Neuronal stem cell (in vitro differentiated cells): ENCODE measurements around the gene CNTNAP2.

Experiments used
- DNase-seq: peaks from one replicate; pipeline ENCODE4 v3.0.0-alpha.2; 2013; ENCODE audit warnings: low spot score
- H2AFZ ChIP-seq: one replicate; pipeline ENCODE4 v1.6.1; 2013; ENCODE audit warnings: mild to moderate bottlenecking, low read length, inconsistent platforms
- H2AK5ac ChIP-seq: 2 replicates; pipeline ENCODE4 v1.6.1; 2013; ENCODE audit warnings: low read depth, mild to moderate bottlenecking, inconsistent platforms, low read length, moderate library complexity, mixed read lengths
- H2BK120ac ChIP-seq: 2 replicates; pipeline ENCODE4 v1.6.1; 2013; ENCODE audit warnings: low read depth, mild to moderate bottlenecking, inconsistent platforms, low read length, moderate library complexity, mixed read lengths
- H2BK12ac ChIP-seq: one replicate; pipeline ENCODE4 v1.6.1; 2013; ENCODE audit warnings: low read length, inconsistent platforms
- H2BK15ac ChIP-seq: 2 replicates; pipeline ENCODE4 v1.6.1; 2013; ENCODE audit warnings: mild to moderate bottlenecking, low read length, inconsistent platforms, mixed read lengths
- H2BK5ac ChIP-seq: one replicate; pipeline ENCODE4 v1.6.1; 2013; ENCODE audit warnings: inconsistent platforms, mild to moderate bottlenecking, low read length, moderate library complexity
- H3K14ac ChIP-seq: one replicate; pipeline ENCODE4 v1.6.1; 2013; ENCODE audit warnings: low read length, inconsistent platforms
- H3K18ac ChIP-seq: 2 replicates; pipeline ENCODE4 v1.6.1; 2013; ENCODE audit warnings: low read length, inconsistent platforms
- H3K23ac ChIP-seq: 2 replicates; pipeline ENCODE4 v1.6.1; 2013; ENCODE audit warnings: low read depth, mild to moderate bottlenecking, mixed read lengths, low read length, inconsistent platforms; ENCODE audit not compliant: poor library complexity
- H3K27ac ChIP-seq: replicated peaks from 3 replicates; pipeline ENCODE4 v1.5.1; 2013; ENCODE audit warnings: low read length, inconsistent platforms
- H3K27me3 ChIP-seq, 3 experiments: 2 replicates each; pipeline ENCODE4 v1.6.1; 2013; ENCODE audit warnings: low read length in 3 of 3, mild to moderate bottlenecking in 2 of 3, inconsistent platforms in 1 of 3, low read depth in 1 of 3, mixed read lengths in 1 of 3, moderate library complexity in 1 of 3; ENCODE audit not compliant: control insufficient read depth in 3 of 3, insufficient read depth in 3 of 3
- H3K36me3 ChIP-seq, 2 donors: replicated peaks in 1 of 2; 2 replicates each; pipeline ENCODE4 v1.6.1; 2013; ENCODE audit warnings: low read length in 2 of 2; ENCODE audit not compliant: control insufficient read depth in 2 of 2, insufficient read depth in 2 of 2
- H3K4ac ChIP-seq: 2 replicates; pipeline ENCODE4 v1.6.1; 2013; ENCODE audit warnings: inconsistent platforms, mild to moderate bottlenecking, low read length, moderate library complexity
- H3K4me1 ChIP-seq, 2 donors: 1 replicate in 1 of 2; 2 replicates in 1 of 2; pipeline ENCODE4 v1.6.1; 2013; ENCODE audit warnings: low read length in 2 of 2, low read depth in 1 of 2; ENCODE audit not compliant: control insufficient read depth in 2 of 2, insufficient read depth in 1 of 2
- H3K4me2 ChIP-seq: one replicate; pipeline ENCODE4 v1.6.1; 2013; ENCODE audit warnings: mild to moderate bottlenecking, low read length, inconsistent platforms; ENCODE audit not compliant: insufficient read depth, poor library complexity, severe bottlenecking
- H3K4me3 ChIP-seq, 2 donors: 2 replicates each; pipeline ENCODE4 v1.5.1; 2013; ENCODE audit warnings: low read length in 2 of 2, mild to moderate bottlenecking in 2 of 2, inconsistent platforms in 1 of 2, moderate library complexity in 1 of 2
- H3K79me1 ChIP-seq: one replicate; pipeline ENCODE4 v1.6.1; 2013; ENCODE audit warnings: low read depth, mild to moderate bottlenecking, inconsistent platforms, low read length, moderate library complexity
- H3K9ac ChIP-seq: one replicate; pipeline ENCODE4 v1.6.1; 2013; ENCODE audit warnings: mild to moderate bottlenecking, low read depth, low read length, inconsistent platforms; ENCODE audit not compliant: poor library complexity
- H3K9me3 ChIP-seq, 2 donors: replicated peaks in 1 of 2; 2 replicates each; pipeline versions ENCODE3 to v1.6.1; 2013; ENCODE audit warnings: low read length in 2 of 2, mild to moderate bottlenecking in 2 of 2, inconsistent platforms in 1 of 2, low read depth in 1 of 2, mixed read lengths in 1 of 2, moderate library complexity in 1 of 2; ENCODE audit not compliant: control insufficient read depth in 2 of 2, insufficient read depth in 1 of 2
- H4K8ac ChIP-seq: one replicate; pipeline ENCODE4 v1.6.1; 2013; ENCODE audit warnings: low read depth, mild to moderate bottlenecking, inconsistent platforms, low read length, moderate library complexity
- H4K91ac ChIP-seq: one replicate; pipeline ENCODE4 v1.6.1; 2013; ENCODE audit warnings: low read length, low read depth, mild to moderate bottlenecking, inconsistent platforms; ENCODE audit not compliant: poor library complexity
- WGBS, 2 donors: extraction: QIAGEN DNeasy Blood & Tissue Kit; methylation state at CpG; one replicate each; pipeline ENCODE4 v1.1.7; 2013; ENCODE audit warnings: missing lambda C conversion rate in 2 of 2, mixed read lengths in 1 of 2; ENCODE audit not compliant: insufficient read length in 2 of 2, insufficient replicate concordance in 1 of 2; ENCODE audit errors: extremely low coverage in 2 of 2; 5-methylcytosine and 5-hydroxymethylcytosine counted together

CNTNAP2 gene

DNA sequence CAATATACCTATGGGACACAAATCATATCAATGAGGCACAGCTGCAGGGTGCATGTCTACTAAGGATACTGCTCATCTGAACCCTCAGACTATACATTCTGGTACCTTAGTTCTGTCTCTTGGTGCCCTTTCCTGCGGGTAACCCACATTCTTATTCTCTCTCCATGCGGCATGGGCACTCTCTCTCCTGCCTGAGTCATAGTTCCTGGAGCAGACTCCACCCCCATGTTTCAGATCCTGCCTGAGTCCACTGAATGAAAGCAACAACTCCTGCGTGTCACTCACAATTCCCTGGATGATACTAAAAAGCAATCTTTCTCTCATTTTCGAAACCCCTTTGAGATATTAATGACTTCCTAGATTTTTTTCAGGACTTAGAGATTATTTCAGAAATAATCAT lies 1820.8 kb downstream of the CNTNAP2 start:
- H3K23ac ChIP-seq = no peak overlapping the region
- no peak overlapping the region for H2BK5ac ChIP-seq
- no peak overlapping the region for H2BK15ac ChIP-seq
- H2AK5ac ChIP-seq = no peak overlapping the region
- H3K18ac ChIP-seq = no peak overlapping the region
- no peaks in the 10 kb centered on the region for H3K9me3 ChIP-seq
- H2AFZ ChIP-seq = no peak overlapping the region
- H3K27ac ChIP-seq = no peak overlapping the region
- H4K8ac ChIP-seq = no peak overlapping the region
- no peak overlapping the region for H2BK120ac ChIP-seq
- no CpG with 5 or more reads among the region's 4 CpGs for WGBS, 2 donors
- H3K4me3 ChIP-seq = no peak overlapping the region
- no peak for DNase-seq
- no peak overlapping the region for H3K14ac ChIP-seq
- H3K4me1 ChIP-seq = no peaks in the 10 kb centered on the region
- H3K27me3 ChIP-seq = no peaks in the 10 kb centered on the region
- no peak overlapping the region for H3K9ac ChIP-seq
- no peak overlapping the region for H3K4ac ChIP-seq
- no peak overlapping the region for H4K91ac ChIP-seq
- no peaks in the 10 kb centered on the region for H3K36me3 ChIP-seq
- H3K4me2 ChIP-seq = no peak overlapping the region
- H3K79me1 ChIP-seq = no peaks in the 10 kb centered on the region
- no peak overlapping the region for H2BK12ac ChIP-seq

DNA sequence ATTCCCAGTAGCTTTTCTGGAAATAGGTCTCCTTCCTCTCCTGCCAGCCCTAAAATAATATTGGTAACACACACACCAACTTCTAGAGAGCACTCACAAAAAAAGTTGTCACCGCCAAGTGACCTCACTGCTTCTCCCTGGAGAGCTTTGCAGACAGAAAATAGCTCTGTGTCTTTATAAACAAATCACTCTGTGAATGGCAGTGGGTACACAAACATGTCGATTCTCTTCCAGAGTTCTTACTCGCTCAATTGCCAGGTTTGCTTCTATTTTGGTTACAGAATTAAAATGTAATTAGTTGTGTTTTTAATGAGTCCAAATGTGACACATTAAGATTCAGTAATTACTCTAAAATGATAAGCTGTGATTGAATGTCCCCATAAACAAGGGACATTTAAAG lies 1824.8 kb downstream of the CNTNAP2 start:
- Histone ChIP-seq H3K14ac (no peak overlapping the region), H2BK120ac (no peak overlapping the region), H3K27ac (no peak overlapping the region), H3K4me1 (no peaks in the 10 kb centered on the region), H3K4ac (no peak overlapping the region), H3K9ac (no peak overlapping the region), H3K36me3 (no peaks in the 10 kb centered on the region), H3K4me3 (no peak overlapping the region), H3K18ac (no peak overlapping the region), H4K8ac (no peak overlapping the region), H4K91ac (no peak overlapping the region), H2AFZ (no peak overlapping the region), H2BK15ac (no peak overlapping the region), H2BK12ac (no peak overlapping the region), H3K23ac (no peak overlapping the region), H3K79me1 (no peaks in the 10 kb centered on the region), H2AK5ac (no peak overlapping the region), H2BK5ac (no peak overlapping the region), H3K9me3 (no peaks in the 10 kb centered on the region), H3K27me3 (no peaks in the 10 kb centered on the region), H3K4me2 (no peak overlapping the region)
- no CpG with 5 or more reads among the region's 3 CpGs for WGBS, 2 donors
- no peak for DNase-seq

DNA sequence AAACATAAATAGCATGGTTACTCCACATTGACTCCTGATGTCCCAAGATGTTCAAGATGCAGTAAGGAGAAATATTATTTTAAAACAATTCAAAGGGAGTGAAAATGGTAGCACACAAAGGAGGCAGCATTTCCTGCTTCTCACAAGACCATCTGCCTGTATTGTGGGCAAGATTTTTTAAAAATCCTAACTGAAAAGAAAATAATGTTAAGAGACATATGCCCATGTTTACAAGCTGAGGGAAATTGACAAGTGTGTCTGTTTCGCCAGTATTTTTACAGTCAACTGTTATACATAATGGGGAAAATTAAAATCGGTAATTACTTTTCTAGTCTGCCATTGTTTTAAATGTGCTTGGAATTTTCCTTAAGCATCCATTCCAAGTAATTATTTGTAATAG lies 1827.7 kb downstream of the CNTNAP2 start:
- Histone ChIP-seq H3K4me1 (no peaks in the 10 kb centered on the region), H3K27ac (no peak overlapping the region), H3K18ac (no peak overlapping the region), H3K23ac (no peak overlapping the region), H3K4me3 (no peak overlapping the region), H3K9ac (no peak overlapping the region), H2AFZ (no peak overlapping the region), H2BK15ac (no peak overlapping the region), H2BK12ac (no peak overlapping the region), H2BK120ac (no peak overlapping the region), H3K27me3 (no peaks in the 10 kb centered on the region), H2AK5ac (no peak overlapping the region), H4K8ac (no peak overlapping the region), H3K79me1 (no peaks in the 10 kb centered on the region), H3K4me2 (no peak overlapping the region), H3K36me3 (no peaks in the 10 kb centered on the region), H2BK5ac (no peak overlapping the region), H3K4ac (no peak overlapping the region), H3K9me3 (no peaks in the 10 kb centered on the region), H3K14ac (no peak overlapping the region), H4K91ac (no peak overlapping the region)
- WGBS, 2 donors = no CpG with 5 or more reads among the region's 2 CpGs
- DNase-seq = no peak

DNA sequence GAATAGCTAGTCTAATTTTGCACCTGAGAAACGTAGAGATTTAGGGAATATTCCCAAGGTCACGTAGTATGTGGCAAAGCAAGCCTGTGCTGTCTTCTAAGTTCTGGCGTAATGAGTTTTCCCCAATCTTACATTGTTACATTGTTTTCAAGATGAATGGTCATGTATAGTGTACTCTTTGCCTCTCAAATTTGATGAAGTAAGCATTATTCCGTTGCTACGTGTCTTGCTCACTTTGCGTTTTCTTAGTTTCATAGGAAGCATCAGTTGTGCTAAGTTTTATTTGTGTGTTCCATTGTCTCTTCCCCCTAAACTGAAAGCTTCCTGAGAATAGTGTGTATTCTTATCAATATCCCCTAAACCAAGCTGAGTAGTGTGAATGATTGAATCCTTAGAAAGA lies 1836.3 kb downstream of the CNTNAP2 start:
- Histone ChIP-seq H3K14ac (no peak overlapping the region), H3K9me3 (no peaks in the 10 kb centered on the region), H3K23ac (no peak overlapping the region), H4K8ac (no peak overlapping the region), H2BK5ac (no peak overlapping the region), H3K36me3 (no peaks in the 10 kb centered on the region), H3K9ac (no peak overlapping the region), H3K4me2 (no peak overlapping the region), H4K91ac (no peak overlapping the region), H3K4me3 (no peak overlapping the region), H2BK15ac (no peak overlapping the region), H3K27ac (no peak overlapping the region), H3K4me1 (no peaks in the 10 kb centered on the region), H2BK12ac (no peak overlapping the region), H2AK5ac (no peak overlapping the region), H3K18ac (no peak overlapping the region), H3K4ac (no peak overlapping the region), H3K79me1 (no peaks in the 10 kb centered on the region), H2AFZ (no peak overlapping the region), H3K27me3 (no peaks in the 10 kb centered on the region), H2BK120ac (no peak overlapping the region)
- WGBS, 2 donors = no CpG with 5 or more reads among the region's 6 CpGs
- DNase-seq = no peak
